Liver (tissue), 9 donors: Measurements from ENCODE around the gene KIF12. TPM values are rescaled to one million over a fixed set of nuclear protein-coding genes. Genes with fewer than 3 reads are reported as not detected.

Source experiments
- DNase-seq: peaks from one replicate; pipeline ENCODE4 v3.0.0-alpha.2; 2017; ENCODE audit warnings: low spot score
- H3K27ac ChIP-seq, 2 donors: one replicate each; pipeline ENCODE4 v1.7.0; 2013; ENCODE audit warnings: inconsistent platforms in 2 of 2, low read length in 2 of 2, control low read depth in 1 of 2, low read depth in 1 of 2, mild to moderate bottlenecking in 1 of 2
- H3K27me3 ChIP-seq, 4 donors: one replicate each; pipeline versions ENCODE4 v1.6.1 to v1.7.0; 2013; ENCODE audit warnings: low read length in 3 of 4, inconsistent platforms in 1 of 4, mild to moderate bottlenecking in 1 of 4, moderate library complexity in 1 of 4; ENCODE audit not compliant: control insufficient read depth in 4 of 4, insufficient read depth in 4 of 4
- H3K36me3 ChIP-seq, 4 donors: one replicate each; pipeline versions ENCODE4 v1.6.1 to v1.7.0; 2013; ENCODE audit warnings: low read length in 3 of 4, mild to moderate bottlenecking in 3 of 4, low read depth in 1 of 4, moderate library complexity in 1 of 4; ENCODE audit not compliant: control insufficient read depth in 4 of 4, insufficient read depth in 3 of 4
- H3K4me1 ChIP-seq, 4 donors: one replicate each; pipeline versions ENCODE4 v1.6.1 to v1.7.0; 2013; ENCODE audit warnings: low read length in 3 of 4, mild to moderate bottlenecking in 3 of 4, moderate library complexity in 1 of 4; ENCODE audit not compliant: control insufficient read depth in 4 of 4, insufficient read depth in 4 of 4
- H3K4me3 ChIP-seq, 3 donors: one replicate each; pipeline versions ENCODE4 v1.6.1 to v1.7.0; 2013; ENCODE audit warnings: low read length in 3 of 3, control low read depth in 1 of 3, low read depth in 1 of 3, mild to moderate bottlenecking in 1 of 3
- H3K9ac ChIP-seq, 2 donors: one replicate each; pipeline ENCODE4 v1.7.0; 2013; ENCODE audit warnings: low read length in 2 of 2, mild to moderate bottlenecking in 2 of 2, moderate library complexity in 2 of 2, control low read depth in 1 of 2, low read depth in 1 of 2
- H3K9me3 ChIP-seq, 4 donors: one replicate each; pipeline versions ENCODE4 v1.6.1 to v1.7.0; 2013; ENCODE audit warnings: low read length in 3 of 4; ENCODE audit not compliant: control insufficient read depth in 4 of 4
- CTCF ChIP-seq: fragments of 150-350 bp; IDR thresholded peaks from 2 replicates; pipeline ENCODE4 v1.5.1; 2017; ENCODE audit warnings: improper control_type of control experiment, low read depth, low read length; ENCODE audit not compliant: missing input control
- EGR1 ChIP-seq, 2 donors: IDR thresholded peaks; 2 replicates each; pipeline ENCODE4 v1.6.1; 2016 to 2018; ENCODE audit warnings: antibody characterized with exemption in 2 of 2, low read depth in 2 of 2
- FOXA1 ChIP-seq: IDR thresholded peaks from 2 replicates; pipeline ENCODE4 v1.6.1; 2016; ENCODE audit warnings: antibody characterized with exemption
- FOXA2 ChIP-seq: IDR thresholded peaks from 2 replicates; pipeline ENCODE4 v1.6.1; 2016; ENCODE audit warnings: antibody characterized with exemption
- GABPA ChIP-seq, 2 donors: IDR thresholded peaks in 1 of 2; conservative IDR thresholded peaks in 1 of 2; 2 replicates each; pipeline ENCODE4 v1.6.1; 2016; ENCODE audit warnings: antibody characterized with exemption in 2 of 2, mild to moderate bottlenecking in 1 of 2, moderate library complexity in 1 of 2
- HNF4A ChIP-seq, 2 donors: conservative IDR thresholded peaks; 2 replicates each; pipeline ENCODE4 v1.6.1; 2016; ENCODE audit warnings: antibody characterized with exemption in 2 of 2, mild to moderate bottlenecking in 2 of 2
- HNF4G ChIP-seq: IDR thresholded peaks from 2 replicates; pipeline ENCODE4 v1.6.1; 2016; ENCODE audit warnings: antibody characterized with exemption
- JUND ChIP-seq, 2 donors: IDR thresholded peaks; 2 replicates each; pipeline ENCODE4 v1.6.1; 2016; ENCODE audit warnings: antibody characterized with exemption in 2 of 2
- NR2F2 ChIP-seq: IDR thresholded peaks from 2 replicates; pipeline ENCODE4 v1.6.1; 2016; ENCODE audit warnings: antibody characterized with exemption
- RAD21 ChIP-seq, 2 donors: IDR thresholded peaks; 2 replicates each; pipeline ENCODE4 v1.6.1; 2016; ENCODE audit warnings: antibody characterized with exemption in 2 of 2, mild to moderate bottlenecking in 2 of 2
- RXRA ChIP-seq, 2 donors: IDR thresholded peaks; 2 replicates each; pipeline ENCODE4 v1.6.1; 2017 to 2018; ENCODE audit warnings: antibody characterized with exemption in 2 of 2, mild to moderate bottlenecking in 1 of 2
- SP1 ChIP-seq: IDR thresholded peaks from 2 replicates; pipeline ENCODE4 v1.6.1; 2018; ENCODE audit warnings: antibody characterized with exemption, mild to moderate bottlenecking
- TAF1 ChIP-seq: conservative IDR thresholded peaks from 2 replicates; pipeline ENCODE4 v1.6.1; 2016; ENCODE audit warnings: antibody characterized with exemption, mild to moderate bottlenecking
- YY1 ChIP-seq: IDR thresholded peaks from 2 replicates; pipeline ENCODE4 v1.6.1; 2016; ENCODE audit warnings: antibody characterized with exemption, mild to moderate bottlenecking
- ZBTB33 ChIP-seq: IDR thresholded peaks from 2 replicates; pipeline ENCODE4 v1.6.1; 2016; ENCODE audit warnings: antibody characterized with exemption
- WGBS: extraction: QIAGEN DNeasy Blood & Tissue Kit; methylation state at CpG from one replicate; pipeline ENCODE4 v1.1.7; 2013; 5-methylcytosine and 5-hydroxymethylcytosine counted together
- polyA plus RNA-seq, 2 donors: library from polyadenylated mRNA; stranded (reverse) in 1 of 2; unstranded in 1 of 2; fragments of 200-250 nt in 1 of 2; fragments of >200 nt in 1 of 2; fragmentation: Nextera tagmentation in 1 of 2; extraction: Ambion mirVana in 1 of 2; gene quantifications; one replicate each; pipeline versions ENCODE4 v1.2.1 to v1.2.3, GENCODE V29; 2013 to 2015
- total RNA-seq, 2 donors: library from RNA; depleted of rRNA; stranded (reverse); fragments of >200 nt; gene quantifications; one replicate each; pipeline ENCODE4 v1.2.3, GENCODE V29; 2014
- TF ChIP-seq, protein P1 (sequence below): IDR thresholded peaks from 2 replicates; pipeline ENCODE4 v1.6.1; 2016; ENCODE audit warnings: antibody characterized with exemption, mild to moderate bottlenecking
- TF ChIP-seq, protein P2 (sequence below): IDR thresholded peaks from 2 replicates; pipeline ENCODE4 v1.6.1; 2016; ENCODE audit warnings: antibody characterized with exemption
- TF ChIP-seq, protein P3 (sequence below): IDR thresholded peaks from 2 replicates; pipeline ENCODE4 v1.6.1; 2016; ENCODE audit warnings: antibody characterized with exemption
- donor health status: healthy.
- donor health status: healthy.
- donor health status: healthy.
- donor health status: healthy.
- donor health status: healthy.

Gene KIF12
- total and polyA plus RNA-seq, 4 donors, result 2.9 to 11.8 (median 7.7) TPM

- 35% methylated on average over 6 of the region's 6 CpGs for WGBS
- peak overlapping the region; percentile 67 to 87 for H3K27ac ChIP-seq
Observed at GRCh38 chr9:114081441-114082016, 17.6 kb downstream of the KIF12 start.

DNA sequence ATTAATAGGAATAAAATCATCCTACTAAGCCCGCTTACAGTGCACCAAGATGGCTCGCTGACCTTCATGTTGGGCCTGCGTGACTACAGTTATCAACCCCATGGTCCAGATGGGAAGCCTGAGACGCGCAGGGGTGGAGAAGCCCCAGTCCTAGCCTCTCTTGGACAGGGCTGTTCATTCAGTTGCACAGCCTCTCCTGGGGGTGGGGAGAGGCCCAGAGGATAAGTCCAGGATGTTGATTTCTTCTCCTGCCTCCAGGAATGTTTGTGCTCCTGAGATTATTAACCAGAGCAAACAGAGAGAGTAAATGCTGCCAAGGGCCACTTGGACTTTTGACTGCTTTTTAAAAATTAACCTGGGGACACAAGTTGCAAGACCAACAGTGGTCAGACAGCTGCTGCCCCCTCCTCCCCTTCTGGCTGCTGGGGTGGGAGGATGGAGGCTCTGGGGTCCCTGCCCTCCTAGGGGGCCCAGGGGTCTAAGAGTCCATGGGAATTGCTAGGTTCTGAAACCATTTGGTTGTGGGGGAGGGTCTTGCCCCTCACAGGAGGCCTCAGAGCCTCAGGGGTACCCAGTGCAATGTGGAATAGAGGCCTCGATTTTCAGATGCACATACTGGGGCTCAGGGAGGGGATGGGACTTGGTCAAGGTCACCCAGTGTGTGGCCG is 18.2 kb downstream of the KIF12 start:
- Histone ChIP-seq H3K9ac (no peak overlapping the region), H3K4me3 (peak overlapping the region; percentile 20 to 32 (median 23))
- TF ChIP-seq EGR1 (IDR thresholded peaks at IDR 0.05; ENCODE audit: low read depth in 2 of 2) (no peak), TAF1 (peak; percentile 4), FOXA1 (peak; percentile 87), HNF4A (conservative IDR thresholded peaks at IDR 0.05) (peak; percentile 87 to 95), YY1 (peak; percentile 83), JUND (IDR thresholded peaks at IDR 0.05) (peak; percentile 63 to 79), FOXA2 (peak; percentile 83), GABPA (IDR thresholded peaks at IDR 0.05 in 1 of 2, conservative IDR thresholded peaks at IDR 0.05 in 1 of 2) (peak in 1 of 2 donors; percentile 37), CTCF (no peak), NR2F2 (peak; percentile 41), RXRA (IDR thresholded peaks at IDR 0.05) (peak; percentile 87 to 88), SP1 (peak; percentile 98), HNF4G (peak; percentile 88), ZBTB33 (peak; percentile 76), RAD21 (IDR thresholded peaks at IDR 0.05) (peak in 1 of 2 donors; percentile 40)
- TF ChIP-seq, protein P1, sequence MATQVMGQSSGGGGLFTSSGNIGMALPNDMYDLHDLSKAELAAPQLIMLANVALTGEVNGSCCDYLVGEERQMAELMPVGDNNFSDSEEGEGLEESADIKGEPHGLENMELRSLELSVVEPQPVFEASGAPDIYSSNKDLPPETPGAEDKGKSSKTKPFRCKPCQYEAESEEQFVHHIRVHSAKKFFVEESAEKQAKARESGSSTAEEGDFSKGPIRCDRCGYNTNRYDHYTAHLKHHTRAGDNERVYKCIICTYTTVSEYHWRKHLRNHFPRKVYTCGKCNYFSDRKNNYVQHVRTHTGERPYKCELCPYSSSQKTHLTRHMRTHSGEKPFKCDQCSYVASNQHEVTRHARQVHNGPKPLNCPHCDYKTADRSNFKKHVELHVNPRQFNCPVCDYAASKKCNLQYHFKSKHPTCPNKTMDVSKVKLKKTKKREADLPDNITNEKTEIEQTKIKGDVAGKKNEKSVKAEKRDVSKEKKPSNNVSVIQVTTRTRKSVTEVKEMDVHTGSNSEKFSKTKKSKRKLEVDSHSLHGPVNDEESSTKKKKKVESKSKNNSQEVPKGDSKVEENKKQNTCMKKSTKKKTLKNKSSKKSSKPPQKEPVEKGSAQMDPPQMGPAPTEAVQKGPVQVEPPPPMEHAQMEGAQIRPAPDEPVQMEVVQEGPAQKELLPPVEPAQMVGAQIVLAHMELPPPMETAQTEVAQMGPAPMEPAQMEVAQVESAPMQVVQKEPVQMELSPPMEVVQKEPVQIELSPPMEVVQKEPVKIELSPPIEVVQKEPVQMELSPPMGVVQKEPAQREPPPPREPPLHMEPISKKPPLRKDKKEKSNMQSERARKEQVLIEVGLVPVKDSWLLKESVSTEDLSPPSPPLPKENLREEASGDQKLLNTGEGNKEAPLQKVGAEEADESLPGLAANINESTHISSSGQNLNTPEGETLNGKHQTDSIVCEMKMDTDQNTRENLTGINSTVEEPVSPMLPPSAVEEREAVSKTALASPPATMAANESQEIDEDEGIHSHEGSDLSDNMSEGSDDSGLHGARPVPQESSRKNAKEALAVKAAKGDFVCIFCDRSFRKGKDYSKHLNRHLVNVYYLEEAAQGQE, result peak; percentile 70
- TF ChIP-seq, protein P2, sequence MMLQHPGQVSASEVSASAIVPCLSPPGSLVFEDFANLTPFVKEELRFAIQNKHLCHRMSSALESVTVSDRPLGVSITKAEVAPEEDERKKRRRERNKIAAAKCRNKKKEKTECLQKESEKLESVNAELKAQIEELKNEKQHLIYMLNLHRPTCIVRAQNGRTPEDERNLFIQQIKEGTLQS, result peak; percentile 48
- TF ChIP-seq, protein P3, sequence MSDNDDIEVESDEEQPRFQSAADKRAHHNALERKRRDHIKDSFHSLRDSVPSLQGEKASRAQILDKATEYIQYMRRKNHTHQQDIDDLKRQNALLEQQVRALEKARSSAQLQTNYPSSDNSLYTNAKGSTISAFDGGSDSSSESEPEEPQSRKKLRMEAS, result peak; percentile 93

More at GRCh38 chr9:114081441-114082016, 17.6 kb downstream of the KIF12 start:
- Histone ChIP-seq H3K9ac (no peak overlapping the region), H3K4me3 (peak overlapping the region; percentile 20 to 32 (median 23)), H3K9me3 (no peaks in the 10 kb centered on the region), H3K27me3 (no peaks in the 10 kb centered on the region), H3K4me1 (peaks cover 4 to 54% (median 45%) of the 10 kb centered on the region in 4 donors), H3K36me3 (no peaks in the 10 kb centered on the region)
- TF ChIP-seq JUND (IDR thresholded peaks at IDR 0.05), result no peak
- TF ChIP-seq CTCF, result no peak
- no peak for DNase-seq

More for the DNA sequence above, 18.2 kb downstream of the KIF12 start:
- Histone ChIP-seq H3K27ac (peak overlapping the region; percentile 83 to 87), H3K27me3 (no peaks in the 10 kb centered on the region), H3K36me3 (no peaks in the 10 kb centered on the region), H3K9me3 (no peaks in the 10 kb centered on the region), H3K4me1 (peaks cover 4 to 60% (median 49%) of the 10 kb centered on the region in 4 donors)
- DNase-seq, result peak; percentile 58
- WGBS, result 30% methylated on average over 7 of the region's 7 CpGs
